Measurements from ENCODE around the gene TRUB2.

Gene TRUB2

DNA sequence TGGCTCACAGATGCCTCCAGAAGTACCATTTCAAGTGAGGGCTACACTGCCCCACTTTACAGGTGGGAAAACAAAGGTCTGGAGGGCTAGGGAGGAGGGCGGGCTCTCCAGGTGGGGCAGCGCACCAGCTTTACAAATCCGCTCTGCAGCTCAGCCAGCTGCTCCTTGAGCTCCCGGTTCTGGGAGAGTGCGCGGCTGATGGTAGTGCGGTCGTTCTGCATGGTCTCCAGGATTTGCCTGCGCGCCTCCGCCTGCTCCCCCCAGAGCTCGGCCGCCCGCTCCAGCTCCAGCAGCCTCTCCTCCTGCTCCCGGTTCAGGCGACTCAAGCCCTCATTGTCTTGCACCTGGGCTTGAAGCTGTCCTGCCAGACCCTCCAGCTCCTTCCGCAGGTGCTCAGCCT is 61.9 kb downstream of the TRUB2 start:
- no peak overlapping the region for H3K4me2 ChIP-seq (ENCODE audit: low read length)
- no peak overlapping the region for H3K27ac ChIP-seq (ENCODE audit: low read depth, low read length)
- H3K9me2 ChIP-seq (replicated peaks; ENCODE audit: control insufficient read depth, low read length): no peaks in the 10 kb centered on the region
- no peak overlapping the region for H3K4me3 ChIP-seq (ENCODE audit: low read length)
- H3K79me2 ChIP-seq (ENCODE audit: control insufficient read depth, low read length): no peaks in the 10 kb centered on the region
- TF ChIP-seq, protein P1, sequence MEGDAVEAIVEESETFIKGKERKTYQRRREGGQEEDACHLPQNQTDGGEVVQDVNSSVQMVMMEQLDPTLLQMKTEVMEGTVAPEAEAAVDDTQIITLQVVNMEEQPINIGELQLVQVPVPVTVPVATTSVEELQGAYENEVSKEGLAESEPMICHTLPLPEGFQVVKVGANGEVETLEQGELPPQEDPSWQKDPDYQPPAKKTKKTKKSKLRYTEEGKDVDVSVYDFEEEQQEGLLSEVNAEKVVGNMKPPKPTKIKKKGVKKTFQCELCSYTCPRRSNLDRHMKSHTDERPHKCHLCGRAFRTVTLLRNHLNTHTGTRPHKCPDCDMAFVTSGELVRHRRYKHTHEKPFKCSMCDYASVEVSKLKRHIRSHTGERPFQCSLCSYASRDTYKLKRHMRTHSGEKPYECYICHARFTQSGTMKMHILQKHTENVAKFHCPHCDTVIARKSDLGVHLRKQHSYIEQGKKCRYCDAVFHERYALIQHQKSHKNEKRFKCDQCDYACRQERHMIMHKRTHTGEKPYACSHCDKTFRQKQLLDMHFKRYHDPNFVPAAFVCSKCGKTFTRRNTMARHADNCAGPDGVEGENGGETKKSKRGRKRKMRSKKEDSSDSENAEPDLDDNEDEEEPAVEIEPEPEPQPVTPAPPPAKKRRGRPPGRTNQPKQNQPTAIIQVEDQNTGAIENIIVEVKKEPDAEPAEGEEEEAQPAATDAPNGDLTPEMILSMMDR (IDR thresholded peaks at IDR 0.05; ENCODE audit: low read depth, low read length, poor library complexity, severe bottlenecking): no peak
- TF ChIP-seq EZH2phosphoT487 (IDR thresholded peaks at IDR 0.05; ENCODE audit: borderline replicate concordance, low read length): no peak
- no peaks in the 10 kb centered on the region; the same call in 1 of the 2 replicates for H3K36me3 ChIP-seq (ENCODE audit: control insufficient read depth, low read length)
- H3K4me1 ChIP-seq (ENCODE audit: control insufficient read depth, low read length): no peaks in the 10 kb centered on the region
- no peaks in the 10 kb centered on the region for H4K20me1 ChIP-seq (ENCODE audit: control insufficient read depth, insufficient read depth, low read depth, low read length)
- no peaks in the 10 kb centered on the region for H3F3A ChIP-seq (ENCODE audit: control insufficient read depth, insufficient read depth)
- no peaks in the 10 kb centered on the region for H3K9me3 ChIP-seq (ENCODE audit: control insufficient read depth, insufficient read depth, low read length)
- H3K27me3 ChIP-seq (ENCODE audit: control insufficient read depth, low read length): no peaks in the 10 kb centered on the region

- H3K9me2 ChIP-seq (replicated peaks; ENCODE audit: control insufficient read depth, low read length): no peaks in the 10 kb centered on the region
- H3K27me3 ChIP-seq (ENCODE audit: control insufficient read depth, low read length): no peaks in the 10 kb centered on the region; the same call in 1 of the 2 replicates
- TF ChIP-seq, protein P1 (IDR thresholded peaks at IDR 0.05; ENCODE audit: low read depth, low read length, poor library complexity, severe bottlenecking): no peak
- TF ChIP-seq EZH2phosphoT487 (IDR thresholded peaks at IDR 0.05; ENCODE audit: borderline replicate concordance, low read length): no peak
- no peak overlapping the region for H3K27ac ChIP-seq (ENCODE audit: low read depth, low read length)
- H3K4me1 ChIP-seq (ENCODE audit: control insufficient read depth, low read length): no peaks in the 10 kb centered on the region
- no peaks in the 10 kb centered on the region for H3K79me2 ChIP-seq (ENCODE audit: control insufficient read depth, low read length)
- no peaks in the 10 kb centered on the region; the same call in 1 of the 2 replicates for H3K36me3 ChIP-seq (ENCODE audit: control insufficient read depth, low read length)
- no peak overlapping the region for H3K4me2 ChIP-seq (ENCODE audit: low read length)
- H3K9me3 ChIP-seq (ENCODE audit: control insufficient read depth, insufficient read depth, low read length): no peaks in the 10 kb centered on the region
- H3F3A ChIP-seq (ENCODE audit: control insufficient read depth, insufficient read depth): no peaks in the 10 kb centered on the region
- no peak overlapping the region for H3K4me3 ChIP-seq (ENCODE audit: low read length)
- no peaks in the 10 kb centered on the region; the same call in 1 of the 2 replicates for H4K20me1 ChIP-seq (ENCODE audit: control insufficient read depth, insufficient read depth, low read depth, low read length)
Observed at GRCh38 chr9:128259156-128259555, 63.1 kb downstream of the TRUB2 start.

GRCh38 chr9:128258326-128258725 is 63.9 kb downstream of the TRUB2 start:
- Histone ChIP-seq H3K36me3 (ENCODE audit: control insufficient read depth, low read length) (no peaks in the 10 kb centered on the region; the same call in 1 of the 2 replicates), H3K4me3 (ENCODE audit: low read length) (no peak overlapping the region), H3F3A (ENCODE audit: control insufficient read depth, insufficient read depth) (no peaks in the 10 kb centered on the region), H3K27ac (ENCODE audit: low read depth, low read length) (no peak overlapping the region), H3K4me1 (ENCODE audit: control insufficient read depth, low read length) (peaks cover 1% of the 10 kb centered on the region), H3K79me2 (ENCODE audit: control insufficient read depth, low read length) (no peaks in the 10 kb centered on the region), H3K9me2 (replicated peaks; ENCODE audit: control insufficient read depth, low read length) (no peaks in the 10 kb centered on the region), H3K27me3 (ENCODE audit: control insufficient read depth, low read length) (peaks cover under 1% of the 10 kb centered on the region; the same call in 1 of the 2 replicates), H3K9me3 (ENCODE audit: control insufficient read depth, insufficient read depth, low read length) (no peaks in the 10 kb centered on the region), H4K20me1 (ENCODE audit: control insufficient read depth, insufficient read depth, low read depth, low read length) (no peaks in the 10 kb centered on the region; the same call in 1 of the 2 replicates), H3K4me2 (ENCODE audit: low read length) (no peak overlapping the region)
- TF ChIP-seq EZH2phosphoT487 (IDR thresholded peaks at IDR 0.05; ENCODE audit: borderline replicate concordance, low read length): no peak
- TF ChIP-seq, protein P1 (IDR thresholded peaks at IDR 0.05; ENCODE audit: low read depth, low read length, poor library complexity, severe bottlenecking): no peak
